HepG2 (cell line): ENCODE results near the gene RELL1. TPM values are rescaled to one million over a fixed set of nuclear protein-coding genes. Genes with fewer than 3 reads are reported as not detected.

Experiments
- BCL6 ChIP-seq: IDR thresholded peaks from 2 replicates; pipeline ENCODE4 v1.6.1; 2016; ENCODE audit warnings: missing genetic modification reagents, missing compliant biosample characterization
- EP300 ChIP-seq, 3 experiments: sonication (generic) in 1 of 3; formaldehyde crosslinking in 1 of 3; IDR thresholded peaks; 2 replicates each; pipeline versions ENCODE4 v1.5.1 to v1.6.1; 2011 to 2020; ENCODE audit warnings: low read depth in 2 of 3, low read length in 2 of 3, borderline replicate concordance in 1 of 3, improper control_type of control experiment in 1 of 3, mild to moderate bottlenecking in 1 of 3, missing genetic modification reagents in 1 of 3, moderate library complexity in 1 of 3
- FIP1L1 ChIP-seq: fragments of 200-400 bp; formaldehyde crosslinking; IDR thresholded peaks from 2 replicates; pipeline ENCODE4 v1.6.1; 2018; ENCODE audit warnings: low read depth, mild to moderate bottlenecking, low read length, moderate library complexity, borderline replicate concordance; ENCODE audit not compliant: insufficient read depth
- HNRNPH1 ChIP-seq: fragments of 200-400 bp; formaldehyde crosslinking; optimal IDR thresholded peaks from 2 replicates; pipeline ENCODE3; 2017; ENCODE audit warnings: mild to moderate bottlenecking, low read depth, low read length
- IKZF4 ChIP-seq: sonication (generic); formaldehyde crosslinking; IDR thresholded peaks from 2 replicates; pipeline ENCODE4 v1.5.1; 2020; ENCODE audit warnings: borderline replicate concordance, mild to moderate bottlenecking, low read depth, missing genetic modification reagents; ENCODE audit errors: not compliant biosample characterization
- KDM1A ChIP-seq: IDR thresholded peaks from 2 replicates; pipeline ENCODE4 v1.6.1; 2016; ENCODE audit warnings: missing compliant biosample characterization
- NFIC ChIP-seq: IDR thresholded peaks from 2 replicates; pipeline ENCODE4 v1.6.1; 2012; ENCODE audit warnings: mild to moderate bottlenecking, low read length, inconsistent platforms
- NR2C2 ChIP-seq: sonication (generic); formaldehyde crosslinking; IDR thresholded peaks from 2 replicates; pipeline ENCODE4 v1.4.0; 2020; ENCODE audit warnings: missing genetic modification reagents, mild to moderate bottlenecking, moderate library complexity, borderline replicate concordance
- RAD21 ChIP-seq: fragments of 450-650 bp; formaldehyde crosslinking; IDR thresholded peaks from 2 replicates; pipeline ENCODE4 v1.5.0; 2020; ENCODE audit warnings: mild to moderate bottlenecking
- RFX1 ChIP-seq: fragments of 450-650 bp; IDR thresholded peaks from 2 replicates; pipeline ENCODE4 v1.6.1; 2017
- TCF12 ChIP-seq, 2 experiments: fragments of 450-650 bp in 1 of 2; sonication (generic) in 1 of 2; formaldehyde crosslinking in 1 of 2; IDR thresholded peaks; 2 replicates each; pipeline versions ENCODE4 v1.6.1 to v1.8.0; 2017 to 2022; ENCODE audit warnings: antibody characterized with exemption in 1 of 2, mild to moderate bottlenecking in 1 of 2, missing genetic modification reagents in 1 of 2, moderate library complexity in 1 of 2
- U2AF1 ChIP-seq: fragments of 200-400 bp; formaldehyde crosslinking; optimal IDR thresholded peaks from 2 replicates; pipeline ENCODE3; 2017; ENCODE audit warnings: mild to moderate bottlenecking, low read depth, low read length
- ZNF232 ChIP-seq: sonication (generic); formaldehyde crosslinking; IDR thresholded peaks from 2 replicates; pipeline ENCODE4 v1.4.0; 2020; ENCODE audit warnings: missing genetic modification reagents, borderline replicate concordance
- ZNF331 ChIP-seq: sonication (generic); formaldehyde crosslinking; IDR thresholded peaks from 2 replicates; pipeline ENCODE4 v1.4.0; 2020; ENCODE audit warnings: missing genetic modification reagents
- ZNF644 ChIP-seq: IDR thresholded peaks from 2 replicates; pipeline ENCODE4 v1.6.1; 2016; ENCODE audit warnings: low read depth
- ZNF780A ChIP-seq: sonication (generic); formaldehyde crosslinking; IDR thresholded peaks from 2 replicates; pipeline ENCODE4 v1.8.0; 2022; ENCODE audit warnings: mild to moderate bottlenecking, missing genetic modification reagents, moderate library complexity
- ZNF781 ChIP-seq: sonication (generic); formaldehyde crosslinking; IDR thresholded peaks from 2 replicates; pipeline ENCODE4 v1.5.1; 2020; ENCODE audit warnings: borderline replicate concordance, mild to moderate bottlenecking, missing genetic modification reagents; ENCODE audit errors: not compliant biosample characterization
- polyA plus RNA-seq, 8 experiments: library from polyadenylated mRNA; depleted of rRNA in 3 of 8; stranded (reverse) in 7 of 8; unstranded in 1 of 8; fragments of >200 nt; fragmentation: Illumina TruSeq in 4 of 8; extraction: Trizol in 4 of 8; gene quantifications; 2 replicates each; pipeline versions ENCODE4 v1.2.1 to v1.2.3, GENCODE V29; 2011 to 2016; ENCODE audit warnings: low read depth in 4 of 8, missing spikeins in 1 of 8, mixed read lengths in 1 of 8; ENCODE audit not compliant: insufficient read depth in 1 of 8
- total RNA-seq, 5 experiments: library from RNA; depleted of rRNA; stranded (reverse); fragments of >200 nt; fragmentation: Illumina TruSeq; extraction: Trizol; gene quantifications; 2 replicates each; pipeline ENCODE4 v1.2.3, GENCODE V29; 2016; ENCODE audit warnings: low read depth in 1 of 5
- TF ChIP-seq, protein P1 (sequence below): sonication (generic); formaldehyde crosslinking; IDR thresholded peaks from 2 replicates; pipeline ENCODE4 v1.4.0; 2020; ENCODE audit warnings: missing genetic modification reagents
- TF ChIP-seq, protein P2 (sequence below): IDR thresholded peaks from 2 replicates; pipeline ENCODE4 v1.6.1; 2012; ENCODE audit warnings: inconsistent platforms
- TF ChIP-seq, protein P3 (sequence below): sonication (generic); formaldehyde crosslinking; IDR thresholded peaks from 2 replicates; pipeline ENCODE4 v1.4.0; 2020; ENCODE audit warnings: missing genetic modification reagents
- TF ChIP-seq, protein P4 (sequence below): sonication (generic); formaldehyde crosslinking; IDR thresholded peaks from 2 replicates; pipeline ENCODE4 v1.5.0; 2020; ENCODE audit warnings: missing genetic modification reagents
- TF ChIP-seq, protein P5 (sequence below): sonication (generic); formaldehyde crosslinking; IDR thresholded peaks from 2 replicates; pipeline ENCODE4 v1.8.0; 2022; ENCODE audit warnings: mild to moderate bottlenecking, missing genetic modification reagents, moderate library complexity

The RELL1 gene
- total and polyA plus RNA-seq, 2 of the 13 experiments (the other 11 are each of a cell fraction or from before 2014, with no cell fraction given) = 8.4 to 58.4 TPM

DNA sequence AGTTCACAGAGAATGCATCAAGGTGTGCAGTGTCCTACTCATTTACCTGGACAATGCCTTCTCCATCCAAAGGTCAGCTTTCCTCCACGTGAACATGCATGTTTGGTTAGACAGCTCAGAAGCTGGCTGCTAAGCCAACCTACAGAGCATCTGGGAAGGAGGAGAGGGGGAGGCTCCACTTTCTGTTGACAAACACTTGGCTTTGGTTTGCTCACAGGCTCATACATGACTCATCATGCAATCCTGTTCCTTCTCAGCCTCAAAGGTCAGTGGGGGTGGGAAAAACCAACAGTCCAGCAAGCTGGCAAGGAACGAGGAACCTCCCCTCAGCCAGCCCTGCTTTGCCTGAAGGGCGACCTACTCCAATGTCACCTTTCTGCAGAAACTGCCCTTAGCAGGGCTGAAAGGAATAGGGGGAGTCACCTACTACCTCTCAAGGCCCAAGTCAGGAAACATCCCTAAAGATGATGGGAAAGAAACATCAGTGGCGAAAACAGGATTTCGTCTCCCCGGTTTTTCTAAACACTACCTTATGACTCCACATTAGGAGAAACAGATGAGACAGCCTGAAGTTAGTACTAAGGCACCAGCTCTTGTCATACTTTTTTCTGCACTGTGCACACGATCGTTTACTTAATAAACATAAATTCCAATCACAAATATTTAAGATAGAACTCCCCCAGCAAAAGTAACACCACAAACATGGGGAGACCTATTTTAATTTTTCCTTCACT is 37.9 kb downstream of the RELL1 start (continued):
- peak in 1 of 2 experiments; percentile 91; a peak in 2 of 4 replicates for TF ChIP-seq EP300 (IDR thresholded peaks at IDR 0.05; ENCODE audit: low read depth in 2 of 2, low read length in 2 of 2)
- TF ChIP-seq EP300 (CRISPR knock-in tag; IDR thresholded peaks at IDR 0.05; ENCODE audit: borderline replicate concordance) = peak; percentile 85; the same call in 1 of the 2 replicates
- TF ChIP-seq, protein P1, sequence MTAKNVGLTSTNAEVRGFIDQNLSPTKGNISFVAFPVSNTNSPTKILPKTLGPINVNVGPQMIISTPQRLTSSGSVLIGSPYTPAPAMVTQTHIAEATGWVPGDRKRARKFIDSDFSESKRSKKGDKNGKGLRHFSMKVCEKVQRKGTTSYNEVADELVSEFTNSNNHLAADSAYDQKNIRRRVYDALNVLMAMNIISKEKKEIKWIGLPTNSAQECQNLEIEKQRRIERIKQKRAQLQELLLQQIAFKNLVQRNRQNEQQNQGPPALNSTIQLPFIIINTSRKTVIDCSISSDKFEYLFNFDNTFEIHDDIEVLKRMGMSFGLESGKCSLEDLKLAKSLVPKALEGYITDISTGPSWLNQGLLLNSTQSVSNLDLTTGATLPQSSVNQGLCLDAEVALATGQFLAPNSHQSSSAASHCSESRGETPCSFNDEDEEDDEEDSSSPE (CRISPR knock-in tag) = no peak
- no peak for TF ChIP-seq TCF12 (IDR thresholded peaks at IDR 0.05)
- no peak for TF ChIP-seq TCF12 (CRISPR knock-in tag; IDR thresholded peaks at IDR 0.05)
- TF ChIP-seq ZNF644 (CRISPR knock-in tag) = peak; percentile 89
- no peak; the same call in 1 of the 2 replicates for TF ChIP-seq KDM1A (CRISPR knock-in tag)
- TF ChIP-seq FIP1L1 = no peak
- peak; percentile 73 for TF ChIP-seq BCL6 (CRISPR knock-in tag)
- TF ChIP-seq ZNF331 (CRISPR knock-in tag) = peak; percentile 53
- TF ChIP-seq, protein P2, sequence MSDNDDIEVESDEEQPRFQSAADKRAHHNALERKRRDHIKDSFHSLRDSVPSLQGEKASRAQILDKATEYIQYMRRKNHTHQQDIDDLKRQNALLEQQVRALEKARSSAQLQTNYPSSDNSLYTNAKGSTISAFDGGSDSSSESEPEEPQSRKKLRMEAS = peak; percentile 41; the same call in 1 of the 2 replicates
- TF ChIP-seq HNRNPH1 = no peak
- TF ChIP-seq ZNF780A = no peak
- TF ChIP-seq, protein P3, sequence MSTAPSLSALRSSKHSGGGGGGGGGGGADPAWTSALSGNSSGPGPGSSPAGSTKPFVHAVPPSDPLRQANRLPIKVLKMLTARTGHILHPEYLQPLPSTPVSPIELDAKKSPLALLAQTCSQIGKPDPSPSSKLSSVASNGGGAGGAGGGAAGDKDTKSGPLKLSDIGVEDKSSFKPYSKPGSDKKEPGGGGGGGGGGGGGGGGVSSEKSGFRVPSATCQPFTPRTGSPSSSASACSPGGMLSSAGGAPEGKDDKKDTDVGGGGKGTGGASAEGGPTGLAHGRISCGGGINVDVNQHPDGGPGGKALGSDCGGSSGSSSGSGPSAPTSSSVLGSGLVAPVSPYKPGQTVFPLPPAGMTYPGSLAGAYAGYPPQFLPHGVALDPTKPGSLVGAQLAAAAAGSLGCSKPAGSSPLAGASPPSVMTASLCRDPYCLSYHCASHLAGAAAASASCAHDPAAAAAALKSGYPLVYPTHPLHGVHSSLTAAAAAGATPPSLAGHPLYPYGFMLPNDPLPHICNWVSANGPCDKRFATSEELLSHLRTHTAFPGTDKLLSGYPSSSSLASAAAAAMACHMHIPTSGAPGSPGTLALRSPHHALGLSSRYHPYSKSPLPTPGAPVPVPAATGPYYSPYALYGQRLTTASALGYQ (CRISPR knock-in tag) = no peak
- no peak for TF ChIP-seq ZNF232 (CRISPR knock-in tag)
- peak; percentile 48; the same call in 1 of the 2 replicates for TF ChIP-seq NR2C2 (CRISPR knock-in tag)
- TF ChIP-seq ZNF781 (CRISPR knock-in tag) = peak; percentile 67
- TF ChIP-seq U2AF1 = peak; percentile 28
- TF ChIP-seq IKZF4 (CRISPR knock-in tag) = no peak
- no peak for TF ChIP-seq RFX1
- TF ChIP-seq, protein P4, sequence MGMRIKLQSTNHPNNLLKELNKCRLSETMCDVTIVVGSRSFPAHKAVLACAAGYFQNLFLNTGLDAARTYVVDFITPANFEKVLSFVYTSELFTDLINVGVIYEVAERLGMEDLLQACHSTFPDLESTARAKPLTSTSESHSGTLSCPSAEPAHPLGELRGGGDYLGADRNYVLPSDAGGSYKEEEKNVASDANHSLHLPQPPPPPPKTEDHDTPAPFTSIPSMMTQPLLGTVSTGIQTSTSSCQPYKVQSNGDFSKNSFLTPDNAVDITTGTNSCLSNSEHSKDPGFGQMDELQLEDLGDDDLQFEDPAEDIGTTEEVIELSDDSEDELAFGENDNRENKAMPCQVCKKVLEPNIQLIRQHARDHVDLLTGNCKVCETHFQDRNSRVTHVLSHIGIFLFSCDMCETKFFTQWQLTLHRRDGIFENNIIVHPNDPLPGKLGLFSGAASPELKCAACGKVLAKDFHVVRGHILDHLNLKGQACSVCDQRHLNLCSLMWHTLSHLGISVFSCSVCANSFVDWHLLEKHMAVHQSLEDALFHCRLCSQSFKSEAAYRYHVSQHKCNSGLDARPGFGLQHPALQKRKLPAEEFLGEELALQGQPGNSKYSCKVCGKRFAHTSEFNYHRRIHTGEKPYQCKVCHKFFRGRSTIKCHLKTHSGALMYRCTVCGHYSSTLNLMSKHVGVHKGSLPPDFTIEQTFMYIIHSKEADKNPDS (CRISPR knock-in tag) = no peak
- no peak; the same call in 1 of the 2 replicates for TF ChIP-seq RAD21 (CRISPR knock-in tag)
- no peak; the same call in 1 of the 2 replicates for TF ChIP-seq NFIC
- TF ChIP-seq, protein P5, sequence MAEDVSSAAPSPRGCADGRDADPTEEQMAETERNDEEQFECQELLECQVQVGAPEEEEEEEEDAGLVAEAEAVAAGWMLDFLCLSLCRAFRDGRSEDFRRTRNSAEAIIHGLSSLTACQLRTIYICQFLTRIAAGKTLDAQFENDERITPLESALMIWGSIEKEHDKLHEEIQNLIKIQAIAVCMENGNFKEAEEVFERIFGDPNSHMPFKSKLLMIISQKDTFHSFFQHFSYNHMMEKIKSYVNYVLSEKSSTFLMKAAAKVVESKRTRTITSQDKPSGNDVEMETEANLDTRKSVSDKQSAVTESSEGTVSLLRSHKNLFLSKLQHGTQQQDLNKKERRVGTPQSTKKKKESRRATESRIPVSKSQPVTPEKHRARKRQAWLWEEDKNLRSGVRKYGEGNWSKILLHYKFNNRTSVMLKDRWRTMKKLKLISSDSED (CRISPR knock-in tag) = no peak
